ENCODE data around the gene ARHGAP42. TPM values are rescaled to one million over a fixed set of nuclear protein-coding genes. Genes with fewer than 3 reads are reported as not detected.

ARHGAP42 gene
- total RNA-seq, 1 experiment from 2014 or later = 6.4 TPM

DNA sequence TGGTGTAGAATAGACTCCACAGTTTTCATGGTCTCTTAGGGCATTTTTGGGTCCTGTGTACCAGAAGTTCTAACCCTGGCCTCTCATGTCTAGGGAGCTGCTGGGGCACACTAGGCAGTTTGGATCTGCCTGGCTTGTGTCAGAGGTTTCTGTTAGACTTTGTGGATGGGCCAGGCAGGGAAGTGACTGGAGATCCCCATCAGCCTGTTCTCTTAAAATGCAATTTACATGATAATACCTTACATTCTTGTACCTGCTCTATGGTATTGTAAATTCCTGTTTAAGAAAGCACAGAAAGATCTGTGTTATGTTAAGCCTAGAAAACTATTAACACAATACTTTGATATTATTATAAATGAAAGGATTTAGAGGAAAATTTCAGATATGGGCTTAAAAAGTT lies 104.0 kb downstream of the ARHGAP42 start:
- no peak for DNase-seq (ENCODE audit: extremely low read depth, low read depth)

- DNase-seq (ENCODE audit: extremely low read depth, low read depth) = no peak
Observed at GRCh38 chr11:100791860-100792259, 104.8 kb downstream of the ARHGAP42 start.

- no peak for DNase-seq (ENCODE audit: extremely low read depth, low read depth)
Observed at GRCh38 chr11:100793525-100793924, 106.4 kb downstream of the ARHGAP42 start.

- DNase-seq (ENCODE audit: extremely low read depth, low read depth) = no peak
Observed at GRCh38 chr11:100794446-100794845, 107.4 kb downstream of the ARHGAP42 start.

DNA sequence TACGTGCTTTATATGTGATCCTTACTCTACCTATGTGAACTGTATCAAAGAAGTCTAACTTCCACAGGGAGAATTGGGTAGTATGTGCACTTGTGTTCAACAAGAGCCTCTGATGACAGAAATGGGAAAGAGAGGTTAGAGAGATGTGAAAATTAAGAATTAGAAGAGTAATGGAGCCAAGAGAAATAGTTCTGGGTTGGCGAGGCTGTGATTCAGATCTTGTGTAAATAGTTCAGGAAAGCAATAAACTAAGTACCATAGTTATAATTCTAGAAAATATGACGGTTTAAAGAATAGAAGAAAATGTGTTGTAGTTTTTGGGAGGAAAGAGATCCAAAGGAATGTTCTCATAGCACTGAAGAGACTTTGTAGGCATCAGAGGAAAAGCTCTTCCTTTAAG lies 112.4 kb downstream of the ARHGAP42 start:
- no peak for DNase-seq (ENCODE audit: extremely low read depth, low read depth)

DNA sequence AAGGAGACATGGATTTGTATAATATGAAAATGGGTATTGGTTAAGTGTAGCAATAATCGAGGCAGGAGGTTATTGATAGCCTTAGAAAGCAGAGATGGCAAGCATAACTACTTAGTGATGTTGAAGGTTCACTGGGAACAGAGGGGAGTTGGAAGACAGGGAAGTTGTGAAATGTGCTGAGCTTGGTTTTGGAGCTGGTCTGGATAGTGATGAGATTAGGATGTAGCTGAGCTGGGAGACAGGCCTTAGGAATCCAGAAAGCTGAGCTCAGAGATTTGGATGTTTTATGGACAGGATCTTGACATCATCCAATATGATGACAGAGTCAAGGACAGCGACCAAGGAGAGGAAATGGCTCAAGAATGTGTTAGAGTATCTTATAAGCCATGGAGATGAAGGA lies 113.1 kb downstream of the ARHGAP42 start:
- DNase-seq (ENCODE audit: extremely low read depth, low read depth) = no peak

- DNase-seq (ENCODE audit: extremely low read depth, low read depth) = no peak
Observed at GRCh38 chr11:100801225-100801999, 114.3 kb downstream of the ARHGAP42 start.

- DNase-seq (ENCODE audit: extremely low read depth, low read depth) = no peak
Observed at GRCh38 chr11:100805506-100806199, 118.6 kb downstream of the ARHGAP42 start.

GRCh38 chr11:100806296-100806695 lies 119.2 kb downstream of the ARHGAP42 start:
- no peak for DNase-seq (ENCODE audit: extremely low read depth, low read depth)

DNA sequence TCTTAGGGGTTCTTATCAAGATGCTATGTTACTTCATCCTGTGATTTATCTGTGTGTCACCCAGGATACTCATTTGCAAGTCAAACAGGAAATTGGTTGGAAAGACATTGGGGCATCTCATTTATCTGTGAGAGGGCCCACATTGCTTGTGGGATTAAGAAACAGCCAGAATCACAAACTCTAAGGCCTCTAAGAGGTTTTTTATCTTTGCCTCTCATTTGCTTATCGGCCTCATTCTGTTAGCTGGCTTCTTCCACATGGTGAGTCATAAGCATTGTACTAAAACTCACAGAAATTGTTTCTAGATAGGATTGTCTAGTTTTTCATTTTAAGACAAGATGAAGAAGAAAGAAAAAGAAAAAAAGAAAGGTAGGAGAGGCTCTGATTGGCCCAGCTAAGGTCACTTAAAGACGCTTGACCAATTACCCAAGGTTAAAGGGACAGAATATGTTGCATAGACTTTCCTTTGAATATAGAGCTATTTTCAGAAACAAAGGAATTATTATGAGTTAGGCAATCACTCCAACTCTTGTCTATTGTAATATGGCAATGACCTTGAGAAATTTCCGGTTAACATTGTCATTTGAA lies 121.9 kb downstream of the ARHGAP42 start:
- no peak for DNase-seq (ENCODE audit: extremely low read depth, low read depth)

- DNase-seq (ENCODE audit: extremely low read depth, low read depth) = no peak
Observed at GRCh38 chr11:100810146-100810545, 123.1 kb downstream of the ARHGAP42 start.

- no peak for DNase-seq (ENCODE audit: extremely low read depth, low read depth)
Observed at GRCh38 chr11:100810666-100811065, 123.6 kb downstream of the ARHGAP42 start.

DNA sequence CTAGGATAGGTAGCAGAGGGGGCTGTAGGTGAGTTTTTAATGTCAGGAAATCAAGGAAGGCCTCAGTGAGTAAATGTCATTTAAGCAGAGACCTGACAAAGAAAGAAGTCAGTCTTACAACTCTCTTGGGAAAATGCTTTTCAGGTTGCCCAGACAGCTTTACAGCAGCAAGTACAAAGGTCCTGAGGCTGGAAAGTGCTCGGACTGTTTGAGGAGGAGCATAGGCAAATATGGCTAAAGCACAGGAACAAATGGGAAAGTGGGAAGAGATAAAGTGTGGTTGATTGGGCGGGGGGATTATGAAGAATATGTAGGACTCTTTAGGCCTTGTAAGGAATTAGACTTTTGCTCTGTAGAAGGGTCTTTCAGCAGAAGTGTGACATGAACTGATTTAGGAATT lies 125.4 kb downstream of the ARHGAP42 start:
- no peak for DNase-seq (ENCODE audit: extremely low read depth, low read depth)

GRCh38 chr11:100815787-100816330 lies 128.8 kb downstream of the ARHGAP42 start:
- DNase-seq (ENCODE audit: extremely low read depth, low read depth) = no peak

DNA sequence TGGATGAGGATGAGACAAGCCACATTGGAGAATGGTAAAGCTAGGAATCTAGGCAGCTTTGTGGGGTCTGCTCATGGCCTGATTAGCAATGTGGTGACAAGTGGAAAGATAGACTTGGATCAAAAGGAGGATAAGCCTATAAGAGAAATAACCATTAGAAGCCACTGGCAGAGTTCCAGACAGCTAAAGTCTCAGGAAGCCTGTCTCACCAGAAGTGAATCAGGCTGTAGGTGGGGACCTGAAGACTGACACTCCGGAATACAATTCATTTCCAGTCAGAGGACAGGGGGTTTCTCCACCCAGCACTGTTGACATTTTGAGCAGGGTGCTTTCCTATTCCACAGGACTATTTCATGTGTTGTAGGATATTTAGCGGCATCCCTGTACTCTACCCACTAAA lies 129.7 kb downstream of the ARHGAP42 start:
- DNase-seq (ENCODE audit: extremely low read depth, low read depth) = no peak

DNA sequence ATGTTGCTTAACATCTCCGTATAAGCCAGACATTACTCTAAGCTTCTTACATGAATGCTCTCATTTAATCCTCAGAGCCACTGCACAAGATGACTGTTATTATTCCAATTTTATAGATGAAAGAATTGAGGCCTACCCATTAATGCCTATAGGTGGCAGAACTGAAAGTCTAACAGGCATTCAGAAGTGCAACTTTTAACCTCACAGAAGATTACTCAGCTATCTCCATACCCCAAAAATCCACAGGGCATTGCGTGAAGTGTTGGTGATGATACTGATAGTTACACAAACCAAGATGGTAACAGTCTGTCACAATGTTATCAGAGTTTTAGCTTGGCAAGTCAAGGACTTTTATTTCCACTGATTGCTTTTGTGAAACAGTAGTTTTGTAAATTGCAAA lies 130.5 kb downstream of the ARHGAP42 start:
- no peak for DNase-seq (ENCODE audit: extremely low read depth, low read depth)

DNA sequence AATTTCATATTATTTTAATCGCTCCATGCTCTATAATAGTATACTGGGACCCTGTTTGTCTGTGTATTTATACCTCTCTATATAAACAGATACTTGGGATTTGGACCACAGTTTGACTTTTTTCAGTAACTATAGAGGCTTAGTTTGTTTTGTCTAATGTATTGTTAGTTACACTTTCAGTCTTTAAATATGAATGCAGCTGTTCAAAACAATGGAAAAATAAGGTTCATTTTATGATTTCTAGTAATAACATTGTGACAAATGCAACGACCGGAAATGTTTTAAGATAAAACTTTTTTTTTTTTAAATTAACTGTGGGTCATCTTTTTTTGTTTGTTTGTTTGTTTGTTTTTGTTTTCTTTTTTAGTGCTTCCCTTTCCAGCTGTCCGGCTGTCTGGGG lies 133.5 kb downstream of the ARHGAP42 start:
- no peak for DNase-seq (ENCODE audit: extremely low read depth, low read depth)

DNA sequence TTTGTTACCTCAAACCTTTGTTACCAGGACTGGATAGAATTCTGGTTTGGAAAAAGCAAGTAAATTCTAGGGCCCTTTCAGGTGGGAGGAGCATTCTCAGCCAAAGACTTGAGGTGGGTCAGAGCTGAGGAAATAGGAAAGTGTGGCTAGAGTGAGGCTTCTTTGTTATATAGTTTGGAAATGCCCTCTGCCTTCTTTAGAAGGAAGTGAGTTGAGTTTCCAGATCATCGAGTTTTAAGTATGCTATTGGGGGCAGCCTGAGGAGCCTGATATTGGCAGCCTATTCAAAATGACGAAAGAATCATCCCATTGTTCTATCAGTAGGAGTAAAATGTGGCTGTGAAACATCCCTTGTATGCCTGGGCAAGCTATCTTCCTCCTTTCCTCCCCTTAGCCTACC lies 134.1 kb downstream of the ARHGAP42 start:
- DNase-seq (ENCODE audit: extremely low read depth, low read depth) = no peak

GRCh38 chr11:100823360-100823759 lies 136.3 kb downstream of the ARHGAP42 start:
- DNase-seq (ENCODE audit: extremely low read depth, low read depth) = no peak

GRCh38 chr11:100824041-100824809 lies 137.1 kb downstream of the ARHGAP42 start:
- DNase-seq (ENCODE audit: extremely low read depth, low read depth) = no peak

GRCh38 chr11:100825626-100826025 lies 138.5 kb downstream of the ARHGAP42 start:
- no peak for DNase-seq (ENCODE audit: extremely low read depth, low read depth)

Data from NCI-H460 (cell line).